Measurements from ENCODE around the gene ANKRD30B.
"Not testable (repeated sequence)": the region's sequence is repeated elsewhere in the genome, so short reads cannot be mapped to it uniquely, and the experiment has no call there.

The ANKRD30B gene, protein sequence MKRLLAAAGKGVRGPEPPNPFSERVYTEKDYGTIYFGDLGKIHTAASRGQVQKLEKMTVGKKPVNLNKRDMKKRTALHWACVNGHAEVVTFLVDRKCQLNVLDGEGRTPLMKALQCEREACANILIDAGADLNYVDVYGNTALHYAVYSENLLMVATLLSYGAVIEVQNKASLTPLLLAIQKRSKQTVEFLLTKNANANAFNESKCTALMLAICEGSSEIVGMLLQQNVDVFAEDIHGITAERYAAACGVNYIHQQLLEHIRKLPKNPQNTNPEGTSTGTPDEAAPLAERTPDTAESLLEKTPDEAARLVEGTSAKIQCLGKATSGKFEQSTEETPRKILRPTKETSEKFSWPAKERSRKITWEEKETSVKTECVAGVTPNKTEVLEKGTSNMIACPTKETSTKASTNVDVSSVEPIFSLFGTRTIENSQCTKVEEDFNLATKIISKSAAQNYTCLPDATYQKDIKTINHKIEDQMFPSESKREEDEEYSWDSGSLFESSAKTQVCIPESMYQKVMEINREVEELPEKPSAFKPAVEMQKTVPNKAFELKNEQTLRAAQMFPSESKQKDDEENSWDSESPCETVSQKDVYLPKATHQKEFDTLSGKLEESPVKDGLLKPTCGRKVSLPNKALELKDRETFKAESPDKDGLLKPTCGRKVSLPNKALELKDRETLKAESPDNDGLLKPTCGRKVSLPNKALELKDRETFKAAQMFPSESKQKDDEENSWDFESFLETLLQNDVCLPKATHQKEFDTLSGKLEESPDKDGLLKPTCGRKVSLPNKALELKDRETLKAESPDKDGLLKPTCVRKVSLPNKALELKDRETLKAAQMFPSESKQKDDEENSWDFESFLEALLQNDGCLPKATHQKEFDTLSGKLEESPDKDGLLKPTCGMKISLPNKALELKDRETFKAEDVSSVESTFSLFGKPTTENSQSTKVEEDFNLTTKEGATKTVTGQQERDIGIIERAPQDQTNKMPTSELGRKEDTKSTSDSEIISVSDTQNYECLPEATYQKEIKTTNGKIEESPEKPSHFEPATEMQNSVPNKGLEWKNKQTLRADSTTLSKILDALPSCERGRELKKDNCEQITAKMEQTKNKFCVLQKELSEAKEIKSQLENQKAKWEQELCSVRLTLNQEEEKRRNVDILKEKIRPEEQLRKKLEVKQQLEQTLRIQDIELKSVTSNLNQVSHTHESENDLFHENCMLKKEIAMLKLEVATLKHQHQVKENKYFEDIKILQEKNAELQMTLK (N-terminal part only)

DNA sequence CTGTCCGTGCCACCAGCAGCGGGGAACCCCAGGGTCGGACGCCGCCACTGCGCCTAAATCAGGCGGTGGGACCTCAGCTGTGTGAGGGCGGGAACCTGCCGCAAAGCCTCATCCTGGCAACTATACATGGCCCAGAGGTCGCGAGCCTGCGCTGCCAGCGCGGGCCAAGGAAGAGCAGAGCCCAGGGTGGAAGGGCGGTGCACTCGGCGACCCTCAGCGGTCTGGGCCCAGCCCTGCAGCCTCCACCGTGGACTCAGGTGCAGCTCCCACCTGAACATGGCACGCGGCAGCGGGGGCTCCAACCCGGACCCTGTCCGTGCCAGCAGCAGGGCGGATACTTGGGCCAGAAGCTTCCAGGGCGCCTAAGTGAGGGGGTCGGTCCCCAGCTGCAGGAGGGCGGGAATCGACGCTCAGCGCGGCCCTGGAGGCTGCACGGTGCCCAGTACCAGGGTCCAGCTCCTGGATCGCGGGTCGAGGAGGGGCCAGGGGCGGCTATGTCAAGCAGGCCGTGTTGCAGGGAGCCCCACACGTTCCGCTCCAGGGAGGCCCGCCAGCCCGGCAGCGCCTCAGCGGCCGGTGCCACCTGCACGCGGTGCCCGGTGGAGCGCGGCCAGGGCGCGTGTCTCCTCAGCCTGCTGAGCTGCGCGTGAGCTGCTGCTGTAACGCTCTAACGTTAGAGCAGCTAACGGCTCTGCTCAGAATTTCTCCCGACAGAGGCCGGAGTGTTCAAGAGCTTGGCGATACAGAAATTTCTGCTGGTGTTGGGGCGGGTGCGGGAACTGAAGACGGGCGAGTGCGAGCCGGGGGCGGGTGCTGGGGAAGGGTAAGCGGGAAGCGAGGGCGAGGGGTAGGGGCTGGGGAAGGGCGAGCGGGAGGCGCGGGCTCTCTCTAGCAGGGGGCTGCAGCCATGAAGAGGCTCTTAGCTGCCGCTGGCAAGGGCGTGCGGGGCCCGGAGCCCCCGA is at the start of gene ANKRD30B:
ANKRD30B (plus strand) TSS at position 660 of the 962 bp plus-strand sequence; CDS start at position 908, 248 bp downstream.
- DNase-seq (ENCODE audit: low read depth in 2 of 2) = no peak

DNA sequence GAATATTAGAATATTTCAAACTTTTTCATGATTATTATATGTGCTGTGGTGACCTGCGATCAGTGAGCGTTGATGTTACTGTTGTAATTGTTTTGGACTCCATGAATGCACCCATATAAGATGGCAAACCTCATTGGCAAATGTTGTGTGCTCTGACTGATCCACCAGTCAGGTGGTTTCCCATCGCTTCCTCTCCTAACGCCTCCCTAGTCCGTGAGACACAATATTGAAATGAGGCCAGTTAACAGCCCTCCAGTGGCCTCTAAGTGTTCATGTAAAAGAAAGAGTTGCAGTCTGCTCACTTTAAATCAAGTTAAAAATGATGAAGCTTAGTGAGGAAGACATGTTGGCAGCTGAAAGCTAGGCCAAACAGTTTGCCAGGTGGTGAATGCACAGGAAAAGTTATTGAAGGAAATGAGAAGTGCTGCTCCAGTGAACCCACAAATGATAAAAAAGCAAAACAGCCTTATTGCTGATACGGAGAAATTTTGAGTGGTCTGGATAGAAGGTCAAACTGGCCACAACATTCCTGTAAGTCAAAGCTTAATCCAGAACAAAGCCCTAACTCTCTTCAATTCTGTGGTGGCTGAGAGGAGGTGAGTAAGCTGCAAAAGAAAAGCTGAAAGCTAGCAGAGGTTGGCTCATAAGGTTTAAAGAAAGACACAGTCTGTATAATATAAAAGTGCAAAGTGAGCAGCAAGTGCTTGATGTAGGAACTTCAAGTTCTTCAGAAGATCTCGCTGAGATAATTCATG is 46.5 kb upstream of the ANKRD30B start:
- DNase-seq (ENCODE audit: low read depth in 2 of 2) = not testable (repeated sequence)

DNA sequence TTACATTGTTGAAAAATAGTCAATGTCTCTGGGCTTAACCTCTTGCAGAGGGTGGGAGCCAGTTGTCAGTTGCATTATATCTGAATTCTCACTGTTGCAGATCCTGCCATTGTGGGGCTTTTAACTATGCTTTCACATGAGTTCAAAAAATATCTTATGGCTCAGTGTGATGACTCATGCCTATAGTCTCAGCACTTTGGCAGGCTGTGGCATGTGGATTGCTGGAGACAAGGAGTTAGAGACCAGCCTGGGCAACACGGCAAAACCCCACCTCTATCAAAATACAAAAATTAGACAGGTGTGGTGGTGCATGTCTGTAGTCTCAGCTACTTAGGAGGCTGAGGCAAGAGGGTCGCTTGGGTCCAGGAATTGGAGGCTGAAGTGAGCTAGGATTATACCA is 38.2 kb upstream of the ANKRD30B start:
- DNase-seq (ENCODE audit: low read depth in 2 of 2) = not testable (repeated sequence)

DNA sequence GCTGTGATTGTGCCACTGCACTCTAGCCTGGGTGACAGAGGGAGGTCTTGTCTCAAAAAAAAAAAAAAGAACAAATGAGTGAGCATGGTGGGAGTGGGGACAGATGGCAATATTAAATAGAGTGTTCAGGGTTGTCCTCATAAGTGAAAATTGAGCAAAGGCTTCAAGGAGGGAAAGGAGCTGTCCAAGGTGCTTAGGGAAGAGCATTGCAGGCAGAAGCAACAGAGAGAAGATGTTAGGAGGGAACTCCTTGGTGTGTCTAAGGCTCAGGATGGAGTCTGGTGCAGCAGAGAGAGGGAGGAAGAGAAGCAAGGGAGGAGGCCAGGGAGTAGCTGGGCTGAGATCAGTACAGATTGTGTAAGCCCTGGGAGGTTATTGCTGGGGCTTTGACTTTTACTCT is 26.4 kb upstream of the ANKRD30B start:
- DNase-seq (ENCODE audit: low read depth in 2 of 2) = not testable (repeated sequence)

DNA sequence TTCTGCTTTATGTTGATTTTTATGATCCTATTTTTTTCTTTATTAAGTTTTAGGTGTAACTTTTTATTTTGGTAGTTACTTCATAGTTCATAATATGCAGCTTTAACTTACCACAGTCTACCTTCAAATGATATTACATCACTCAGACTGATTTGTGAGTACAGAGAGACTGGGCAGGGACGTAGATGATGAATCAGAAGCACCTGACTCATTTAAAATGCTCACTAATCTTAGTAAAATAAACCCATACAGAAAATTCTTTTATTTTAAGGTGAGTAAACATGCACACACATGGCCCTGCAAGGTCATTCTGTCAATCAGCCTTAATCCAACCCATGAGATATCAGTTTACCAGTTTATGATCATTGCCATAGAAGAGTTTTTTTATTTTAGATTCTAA is 8.9 kb upstream of the ANKRD30B start:
- not testable (repeated sequence) for DNase-seq (ENCODE audit: low read depth in 2 of 2)

DNA sequence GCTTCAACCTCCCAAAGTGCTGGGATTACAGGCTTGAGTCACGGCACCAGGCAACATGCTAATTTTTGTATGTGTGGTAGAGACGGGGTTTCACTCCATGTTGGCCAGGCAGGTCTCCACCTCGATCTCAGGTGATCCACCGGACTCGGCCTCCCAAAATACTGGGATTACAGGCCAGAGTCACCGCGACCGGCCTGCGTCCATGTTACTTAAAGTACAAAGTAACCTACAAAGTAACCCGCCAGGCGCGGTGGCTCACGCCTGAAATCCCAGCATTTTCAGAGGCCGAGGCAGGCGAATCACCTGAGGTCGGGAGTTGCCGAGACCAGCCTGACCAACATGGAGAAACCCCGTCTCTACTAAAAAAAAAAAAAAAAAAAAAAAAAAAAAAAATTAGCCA is 1.1 kb upstream of the ANKRD30B start:
- no peak for DNase-seq (ENCODE audit: low read depth in 2 of 2)

DNA sequence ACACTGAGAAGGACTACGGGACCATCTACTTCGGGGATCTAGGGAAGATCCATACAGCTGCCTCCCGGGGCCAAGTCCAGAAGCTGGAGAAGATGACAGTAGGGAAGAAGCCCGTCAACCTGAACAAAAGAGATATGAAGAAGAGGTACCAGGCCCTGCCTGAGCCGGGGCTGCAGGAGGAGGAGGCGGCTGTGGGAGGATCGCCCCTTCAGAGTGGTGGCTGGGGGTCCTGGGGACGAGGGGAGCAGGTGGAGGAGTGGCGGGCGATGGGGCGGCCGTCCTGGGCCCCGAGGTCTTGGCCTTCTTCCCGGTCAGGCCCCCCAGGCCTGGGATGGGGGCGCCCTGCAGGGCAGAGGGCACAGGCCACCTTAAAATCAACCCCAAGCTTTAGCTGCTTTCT is 524 bp downstream of the ANKRD30B start:
- DNase-seq (ENCODE audit: low read depth in 2 of 2) = no peak

DNA sequence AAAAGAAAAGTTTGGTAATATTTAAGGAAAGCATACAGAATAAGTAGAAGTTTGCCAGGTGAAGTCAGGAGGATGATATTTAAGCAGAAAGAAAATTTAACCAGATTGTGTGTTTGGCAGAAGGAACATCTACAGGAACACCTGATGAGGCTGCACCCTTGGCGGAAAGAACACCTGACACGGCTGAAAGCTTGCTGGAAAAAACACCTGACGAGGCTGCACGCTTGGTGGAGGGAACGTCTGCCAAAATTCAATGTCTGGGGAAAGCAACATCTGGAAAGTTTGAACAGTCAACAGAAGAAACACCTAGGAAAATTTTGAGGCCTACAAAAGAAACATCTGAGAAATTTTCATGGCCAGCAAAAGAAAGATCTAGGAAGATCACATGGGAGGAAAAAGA is 15.6 kb downstream of the ANKRD30B start:
- not testable (repeated sequence) for DNase-seq (ENCODE audit: low read depth in 2 of 2)

DNA sequence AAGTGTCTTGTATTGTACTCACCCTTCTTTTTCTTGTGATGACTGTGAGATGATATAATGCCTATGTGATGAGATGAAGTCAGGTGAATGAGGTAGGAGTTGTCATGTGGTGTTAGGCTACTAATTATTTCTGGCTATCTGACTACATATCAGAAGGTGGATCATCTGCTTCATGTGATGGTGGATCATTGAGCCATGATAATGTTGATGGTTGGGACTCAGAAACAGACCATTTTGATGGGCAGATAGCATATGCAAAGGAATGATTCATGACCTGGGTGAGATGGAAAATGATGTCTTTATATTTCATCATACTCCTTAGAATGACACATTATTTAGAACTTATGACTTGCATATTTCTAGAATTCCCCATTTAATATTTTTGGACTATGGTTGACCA is 19.5 kb downstream of the ANKRD30B start:
- no peak for DNase-seq (ENCODE audit: low read depth in 2 of 2)

DNA sequence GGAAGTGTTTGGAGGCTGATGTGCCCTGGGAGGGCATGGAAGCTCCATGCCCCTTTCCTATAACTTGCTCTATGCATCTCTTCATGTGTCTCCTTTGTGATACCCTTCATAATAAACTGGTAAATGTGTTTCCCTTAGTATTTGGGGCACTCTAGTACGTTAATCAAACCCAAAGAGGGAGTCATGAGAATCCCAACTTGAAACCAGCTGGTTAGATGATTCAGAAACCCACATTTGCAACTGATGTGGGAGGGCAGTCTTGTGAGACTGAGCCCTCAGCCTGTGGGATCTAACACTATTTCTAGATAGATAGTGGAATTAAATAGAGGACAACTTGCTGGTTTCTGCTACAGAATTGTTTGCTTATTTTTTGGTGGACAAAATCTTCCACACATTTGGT is 20.3 kb downstream of the ANKRD30B start:
- no peak for DNase-seq (ENCODE audit: low read depth in 2 of 2)

DNA sequence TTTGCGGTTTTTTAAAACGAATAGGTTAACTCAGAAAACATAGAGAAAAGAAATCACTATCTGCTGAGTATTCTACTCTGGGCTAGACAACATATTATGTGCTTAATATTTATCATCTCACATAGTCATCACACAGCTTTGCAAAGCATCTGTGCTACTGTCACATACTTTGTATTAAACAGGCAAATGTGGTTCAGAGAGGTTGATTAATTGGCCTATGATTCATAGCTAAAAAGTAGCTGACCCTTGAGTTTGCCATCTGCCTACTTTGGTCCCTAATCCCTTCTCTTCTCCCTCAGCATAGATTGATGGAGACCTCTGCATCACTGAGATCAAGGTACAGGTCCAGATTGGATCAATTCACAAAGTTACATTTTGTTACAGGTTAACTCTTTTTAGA is 21.4 kb downstream of the ANKRD30B start:
- DNase-seq (ENCODE audit: low read depth in 2 of 2) = no peak

DNA sequence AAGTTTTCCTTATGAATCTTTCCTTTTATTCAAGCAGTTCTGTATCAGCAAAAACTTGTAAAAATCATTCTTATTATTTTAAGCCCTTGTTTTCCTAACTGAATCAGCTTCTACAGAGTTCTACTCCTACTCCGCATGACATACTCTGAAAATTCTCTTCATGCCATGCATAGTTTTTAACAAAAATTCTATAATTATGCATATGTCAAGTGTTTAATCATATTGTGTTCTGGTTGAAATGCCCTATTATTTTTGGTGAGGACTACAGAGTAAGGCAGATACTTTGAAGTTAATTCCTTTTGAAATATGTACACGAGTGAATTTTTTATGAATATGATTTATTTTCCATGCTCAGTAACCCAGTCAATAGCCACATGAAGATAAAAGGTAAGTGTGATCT is 28.8 kb downstream of the ANKRD30B start:
- DNase-seq (ENCODE audit: low read depth in 2 of 2) = no peak

DNA sequence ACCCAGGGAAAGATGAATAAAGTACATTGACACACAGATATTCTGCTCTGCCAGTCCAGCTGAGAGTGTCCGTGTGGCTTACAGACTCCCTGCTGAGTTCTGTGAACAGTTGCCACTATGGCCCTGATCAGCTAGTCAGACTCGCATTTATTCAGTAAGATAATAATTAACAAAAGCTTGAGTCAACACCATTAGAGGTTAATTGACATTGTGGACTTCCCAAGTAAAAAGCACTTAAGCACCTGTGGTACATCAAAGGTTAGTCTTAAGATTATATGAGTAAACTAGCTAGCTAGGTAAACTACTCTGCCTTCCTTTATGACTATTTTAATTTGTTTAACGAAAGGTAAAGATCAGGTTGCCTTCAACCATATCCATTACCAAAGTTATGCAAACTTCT is 33.7 kb downstream of the ANKRD30B start:
- DNase-seq (ENCODE audit: low read depth in 2 of 2) = no peak

DNA sequence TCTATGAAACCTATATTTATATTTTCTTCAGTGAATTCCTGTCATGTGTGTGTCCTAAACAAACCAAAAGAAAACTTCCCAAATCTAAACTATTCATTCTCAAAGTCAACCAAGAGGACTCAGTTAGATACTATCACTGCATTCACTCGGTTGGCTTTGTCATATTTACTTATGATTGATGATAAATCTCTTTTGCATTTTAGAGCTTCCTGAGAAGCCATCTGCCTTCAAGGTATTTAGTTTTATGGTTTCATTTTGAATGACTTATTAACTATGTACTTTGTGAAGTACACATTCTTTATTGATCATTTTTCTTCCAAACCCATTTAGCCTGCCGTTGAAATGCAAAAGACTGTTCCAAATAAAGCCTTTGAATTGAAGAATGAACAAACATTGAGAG is 36.2 kb downstream of the ANKRD30B start:
- DNase-seq (ENCODE audit: low read depth in 2 of 2) = no peak

DNA sequence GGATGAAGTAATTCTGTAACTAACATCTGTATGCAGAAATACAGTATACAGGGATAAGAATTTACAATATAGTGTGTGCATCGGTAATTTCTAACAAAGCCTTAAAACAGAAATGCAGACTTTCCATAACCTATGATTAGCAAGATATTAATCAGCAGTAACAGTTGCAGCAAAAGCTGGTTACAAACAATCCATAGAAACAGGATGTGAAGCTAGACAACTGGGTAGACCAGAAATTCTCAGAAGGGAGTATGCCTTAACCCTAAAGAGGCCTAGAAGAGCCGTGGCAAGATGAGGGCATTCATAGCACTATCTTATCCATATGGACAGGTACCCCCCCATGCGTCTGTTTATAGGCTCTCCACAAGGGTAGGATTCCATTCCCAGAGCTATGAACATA is 48.9 kb downstream of the ANKRD30B start:
- DNase-seq (ENCODE audit: low read depth in 2 of 2) = not testable (repeated sequence)

DNA sequence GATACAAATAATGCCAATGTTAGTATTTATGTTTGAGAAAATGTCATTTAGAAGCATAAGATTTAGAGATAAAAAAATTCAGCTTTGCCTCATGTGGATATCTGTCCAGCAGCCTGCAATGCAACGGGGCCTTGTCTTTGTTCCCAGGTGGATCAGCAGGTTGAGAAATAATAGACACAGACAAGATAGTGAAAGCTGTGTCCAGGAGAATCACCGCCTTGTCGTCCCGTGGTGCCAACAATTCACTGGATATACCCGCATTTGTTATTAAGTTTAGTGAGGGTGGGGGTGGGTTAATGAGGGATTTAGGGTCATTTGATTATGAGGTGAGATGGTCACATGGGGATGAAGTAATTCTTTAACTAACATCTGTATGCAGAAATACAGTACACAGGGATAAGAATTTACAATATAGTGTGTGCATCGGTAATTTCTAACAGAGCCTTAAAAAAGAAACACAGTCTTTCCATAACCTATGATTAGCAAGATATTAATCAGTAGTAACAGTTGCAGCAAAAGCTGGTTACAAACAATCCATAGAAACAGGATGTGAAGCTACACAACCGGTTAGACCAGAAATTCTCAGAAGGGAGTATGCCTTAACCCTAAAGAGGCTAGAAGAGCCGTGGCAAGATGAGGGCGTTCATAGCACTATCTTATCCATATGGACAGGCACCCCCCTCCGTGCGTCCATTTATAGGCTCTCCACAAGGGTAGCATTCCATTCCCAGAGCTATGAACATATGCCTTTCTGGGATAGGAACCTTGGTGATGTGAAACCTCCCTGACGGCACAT is 50.2 kb downstream of the ANKRD30B start:
- not testable (repeated sequence) for DNase-seq (ENCODE audit: low read depth in 2 of 2)

DNA sequence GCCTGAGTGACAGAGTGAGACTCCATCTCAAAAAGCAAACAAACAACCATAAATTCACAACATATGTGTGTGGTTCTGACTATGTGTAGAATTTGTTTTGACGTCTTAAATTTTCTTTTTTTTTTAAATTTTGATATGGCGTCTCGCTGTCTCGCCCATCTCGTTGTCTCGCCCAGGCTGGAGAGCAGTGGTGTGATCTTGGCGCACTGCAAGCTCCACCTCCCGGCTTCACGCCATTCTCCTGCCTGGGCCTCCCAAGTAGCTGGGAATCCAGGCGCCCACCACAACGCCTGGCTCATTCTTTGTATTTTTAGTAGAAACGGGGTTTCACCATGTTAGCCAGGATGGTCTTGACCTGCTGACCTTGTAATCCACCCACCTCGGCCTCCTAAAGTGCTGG is 63.1 kb downstream of the ANKRD30B start:
- not testable (repeated sequence) for DNase-seq (ENCODE audit: low read depth in 2 of 2)

DNA sequence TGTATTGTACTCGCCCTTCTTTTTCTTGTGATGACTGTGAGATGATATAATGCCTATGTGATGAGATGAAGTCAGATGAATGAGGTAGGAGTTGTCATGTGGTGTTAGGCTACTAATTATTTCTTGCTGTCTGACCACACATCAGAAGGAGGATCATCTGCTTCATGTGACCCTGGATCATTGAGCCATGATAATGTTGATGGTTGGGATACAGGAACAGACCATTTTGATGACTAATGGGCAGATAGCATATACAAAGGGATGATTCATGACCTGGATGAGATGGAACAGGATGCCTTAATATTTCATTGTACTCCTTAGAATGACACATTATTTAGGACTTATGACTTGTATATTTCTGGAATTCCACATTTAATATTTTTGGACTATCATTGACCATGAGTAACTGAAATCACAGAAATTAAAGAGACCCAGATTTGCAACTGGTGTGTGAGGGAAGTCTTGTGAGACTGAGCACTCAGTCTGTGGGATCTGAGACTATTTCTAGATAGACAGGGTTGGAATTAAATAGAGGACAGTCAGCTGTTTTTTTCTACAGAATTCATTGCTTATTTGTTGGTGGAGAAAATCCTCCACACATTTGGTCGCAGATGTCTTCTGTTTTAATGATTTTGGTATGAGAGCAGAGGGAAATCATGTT is 79.1 kb downstream of the ANKRD30B start:
- DNase-seq (ENCODE audit: low read depth in 2 of 2) = not testable (repeated sequence)

DNA sequence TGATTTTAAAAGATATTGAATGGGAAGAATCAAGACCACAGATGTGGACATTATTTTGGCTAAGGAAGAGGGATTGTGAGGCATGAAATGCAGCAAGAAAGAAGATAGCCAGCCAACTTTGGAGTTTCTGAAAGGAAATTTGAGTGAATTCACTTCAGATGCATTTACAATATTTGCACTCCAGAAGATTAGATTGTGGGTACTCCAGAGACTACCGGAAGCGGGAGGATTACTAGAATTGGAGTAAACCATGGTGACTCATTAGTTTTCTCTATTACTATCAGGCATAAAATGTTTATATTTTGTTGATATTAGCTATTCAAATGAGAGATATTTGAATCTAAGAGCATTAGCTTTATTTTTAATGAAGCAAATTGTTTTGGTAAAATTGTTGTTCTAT is 93.6 kb downstream of the ANKRD30B start:
- DNase-seq (ENCODE audit: low read depth in 2 of 2) = not testable (repeated sequence)

Data from activated CD8-positive, alpha-beta memory T cell treated with anti-CD3 and anti-CD28 coated beads for 4 hours (primary cell).